ENCODE data around the gene WEE1.

DNA sequence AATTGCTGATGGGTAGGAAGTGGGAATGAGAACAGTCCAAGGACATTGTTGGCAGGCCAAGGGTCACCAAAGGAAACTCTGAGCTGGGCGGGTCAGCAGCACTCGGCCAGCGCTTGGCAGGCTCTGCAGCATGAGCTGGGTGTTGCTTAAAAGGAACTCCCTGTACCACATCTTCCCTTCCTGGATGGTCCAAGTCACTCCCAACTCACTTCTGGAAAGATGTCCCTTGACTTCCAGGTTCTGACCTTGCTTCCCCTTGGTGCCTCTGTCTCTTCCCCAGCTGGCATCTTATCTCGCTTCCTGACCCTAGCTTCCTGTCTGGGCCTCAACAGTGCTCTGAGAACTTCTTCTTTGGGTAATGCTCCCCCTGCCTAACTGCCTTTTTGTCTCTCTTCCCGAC is 65.6 kb downstream of the WEE1 start:
- TF ChIP-seq, protein P1, sequence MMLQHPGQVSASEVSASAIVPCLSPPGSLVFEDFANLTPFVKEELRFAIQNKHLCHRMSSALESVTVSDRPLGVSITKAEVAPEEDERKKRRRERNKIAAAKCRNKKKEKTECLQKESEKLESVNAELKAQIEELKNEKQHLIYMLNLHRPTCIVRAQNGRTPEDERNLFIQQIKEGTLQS (IDR thresholded peaks at IDR 0.05; ENCODE audit: borderline replicate concordance, extremely low read depth, low read depth, low read length), result no peak
- TF ChIP-seq EP300 (IDR thresholded peaks at IDR 0.05; ENCODE audit: borderline replicate concordance in 1 of 2, control insufficient read depth in 1 of 2, low read depth in 2 of 2, low read length in 2 of 2), result no peak
- TF ChIP-seq, protein P2, sequence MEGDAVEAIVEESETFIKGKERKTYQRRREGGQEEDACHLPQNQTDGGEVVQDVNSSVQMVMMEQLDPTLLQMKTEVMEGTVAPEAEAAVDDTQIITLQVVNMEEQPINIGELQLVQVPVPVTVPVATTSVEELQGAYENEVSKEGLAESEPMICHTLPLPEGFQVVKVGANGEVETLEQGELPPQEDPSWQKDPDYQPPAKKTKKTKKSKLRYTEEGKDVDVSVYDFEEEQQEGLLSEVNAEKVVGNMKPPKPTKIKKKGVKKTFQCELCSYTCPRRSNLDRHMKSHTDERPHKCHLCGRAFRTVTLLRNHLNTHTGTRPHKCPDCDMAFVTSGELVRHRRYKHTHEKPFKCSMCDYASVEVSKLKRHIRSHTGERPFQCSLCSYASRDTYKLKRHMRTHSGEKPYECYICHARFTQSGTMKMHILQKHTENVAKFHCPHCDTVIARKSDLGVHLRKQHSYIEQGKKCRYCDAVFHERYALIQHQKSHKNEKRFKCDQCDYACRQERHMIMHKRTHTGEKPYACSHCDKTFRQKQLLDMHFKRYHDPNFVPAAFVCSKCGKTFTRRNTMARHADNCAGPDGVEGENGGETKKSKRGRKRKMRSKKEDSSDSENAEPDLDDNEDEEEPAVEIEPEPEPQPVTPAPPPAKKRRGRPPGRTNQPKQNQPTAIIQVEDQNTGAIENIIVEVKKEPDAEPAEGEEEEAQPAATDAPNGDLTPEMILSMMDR (IDR thresholded peaks at IDR 0.05 in 2 of 3, conservative IDR thresholded peaks at IDR 0.05 in 1 of 3; ENCODE audit: control insufficient read depth in 2 of 3, extremely low read depth in 1 of 3, insufficient read depth in 1 of 3, low read depth in 3 of 3, low read length in 3 of 3), result no peak
- no peak for TF ChIP-seq EZH2 (IDR thresholded peaks at IDR 0.05; ENCODE audit: borderline replicate concordance, control insufficient read depth, low read depth, low read length)
- no peak for TF ChIP-seq POLR2A (IDR thresholded peaks at IDR 0.05; ENCODE audit: low read depth, low read length)
- no peak for TF ChIP-seq TCF12 (IDR thresholded peaks at IDR 0.05; ENCODE audit: low read depth, low read length)
- TF ChIP-seq YY1 (IDR thresholded peaks at IDR 0.05; ENCODE audit: low read depth, low read length), result no peak
- TF ChIP-seq FOXK2 (IDR thresholded peaks at IDR 0.05), result no peak
- no peak for TF ChIP-seq NR2F1 (conservative IDR thresholded peaks at IDR 0.05)
- TF ChIP-seq STAT1 (conservative IDR thresholded peaks at IDR 0.05), result no peak
- TF ChIP-seq CEBPB (IDR thresholded peaks at IDR 0.05; ENCODE audit: borderline replicate concordance in 1 of 2, low read depth in 2 of 2, low read length in 2 of 2), result no peak

All from GM12878 (cell line).